GM12891 (cell line): ENCODE data around the gene LMOD2.

Experiments
- POLR2A ChIP-seq: IDR thresholded peaks from 2 replicates; pipeline ENCODE4 v1.6.1; 2011; ENCODE audit warnings: low read depth, low read length, control low read depth
- POLR2AphosphoS5 ChIP-seq: IDR thresholded peaks from 2 replicates; pipeline ENCODE4 v1.6.1; 2011; ENCODE audit warnings: low read depth, low read length, control low read depth
- POU2F2 ChIP-seq: IDR thresholded peaks from 2 replicates; pipeline ENCODE4 v1.6.1; 2011; ENCODE audit warnings: low read depth, mild to moderate bottlenecking, control low read depth, low read length, moderate library complexity
- SPI1 ChIP-seq: IDR thresholded peaks from 2 replicates; pipeline ENCODE4 v1.6.1; 2011; ENCODE audit warnings: low read depth, low read length, control low read depth
- TAF1 ChIP-seq: IDR thresholded peaks from 2 replicates; pipeline ENCODE4 v1.6.1; 2011; ENCODE audit warnings: low read depth, low read length, control low read depth

GRCh38 chr7:123627851-123628250, 27.8 kb upstream of the LMOD2 start:
- TF ChIP-seq POLR2A, result no peak
- no peak for TF ChIP-seq POLR2AphosphoS5
- TF ChIP-seq TAF1, result no peak
- no peak for TF ChIP-seq SPI1
- no peak for TF ChIP-seq POU2F2
